K562 (cell line): ENCODE data around the gene PSMB2. TPM values are rescaled to one million over a fixed set of nuclear protein-coding genes. Genes with fewer than 3 reads are reported as not detected.
A peak's percentile ranks its signal among the peaks of the same experiment; 100 is the strongest.

Experiments
- ADNP ChIP-seq: fragments of 200-800 bp; sonication (Bioruptor generic); IDR thresholded peaks from 2 replicates; pipeline ENCODE4 v1.6.1; 2016; ENCODE audit warnings: missing genetic modification characterization, missing compliant biosample characterization
- IRF9 ChIP-seq: fragments of 450-650 bp; IDR thresholded peaks from 2 replicates; pipeline ENCODE4 v1.6.1; 2016; ENCODE audit warnings: missing biosample characterization, missing genetic modification characterization
- KDM4B ChIP-seq, 2 experiments: fragments of 450-650 bp in 1 of 2; sonication (generic) in 1 of 2; IDR thresholded peaks; 2 replicates each; pipeline ENCODE4 v1.6.1; 2016 to 2017; ENCODE audit warnings: borderline replicate concordance in 2 of 2, antibody characterized with exemption in 1 of 2, low read depth in 1 of 2, mild to moderate bottlenecking in 1 of 2
- NFXL1 ChIP-seq: fragments of 450-650 bp; formaldehyde crosslinking; IDR thresholded peaks from 2 replicates; pipeline ENCODE4 v1.4.0; 2021; ENCODE audit warnings: mild to moderate bottlenecking
- REST ChIP-seq, 2 experiments: fragments of 450-650 bp; formaldehyde crosslinking in 1 of 2; IDR thresholded peaks; 2 replicates each; pipeline versions ENCODE4 v1.4.0 to v1.6.1; 2014 to 2020; ENCODE audit warnings: mild to moderate bottlenecking in 2 of 2, borderline replicate concordance in 1 of 2, low read depth in 1 of 2
- SNIP1 ChIP-seq: fragments of 450-650 bp; IDR thresholded peaks from 2 replicates; pipeline ENCODE4 v1.7.1; 2017; ENCODE audit warnings: low read depth, mild to moderate bottlenecking
- THRAP3 ChIP-seq: fragments of 450-650 bp; IDR thresholded peaks from 2 replicates; pipeline ENCODE4 v1.6.1; 2016; ENCODE audit warnings: mild to moderate bottlenecking, inconsistent platforms, borderline replicate concordance
- ZNF584 ChIP-seq: fragments of 200-800 bp; sonication (Bioruptor generic); IDR thresholded peaks from 2 replicates; pipeline ENCODE4 v1.6.1; 2016; ENCODE audit warnings: low read depth, mild to moderate bottlenecking, missing genetic modification characterization, missing compliant biosample characterization
- polyA plus RNA-seq, 8 experiments: library from polyadenylated mRNA; depleted of rRNA in 4 of 8; stranded (reverse) in 5 of 8; unstranded in 3 of 8; fragments of >200 nt; fragmentation: Nextera tagmentation in 2 of 8; fragmentation: Illumina TruSeq in 1 of 8; extraction: Ambion mirVana in 2 of 8; extraction: Trizol in 1 of 8; gene quantifications; 2 replicates each; pipeline versions ENCODE4 v1.2.1 to v1.2.3, GENCODE V29; 2011 to 2014; ENCODE audit warnings: inconsistent platforms in 1 of 8, missing spikeins in 1 of 8
- total RNA-seq, 7 experiments: library from RNA; depleted of rRNA in 6 of 7; stranded (reverse); fragments of >200 nt in 6 of 7; fragmentation: Illumina TruSeq in 2 of 7; extraction: Trizol in 2 of 7; gene quantifications; 2 replicates each; pipeline versions ENCODE4 v1.2.1 to v1.2.3, GENCODE V29; 2011 to 2021; ENCODE audit warnings: low replicate concordance in 1 of 7
- TF ChIP-seq, protein P1 (sequence below), 2 experiments: fragments of 450-650 bp; IDR thresholded peaks; 2 replicates each; pipeline ENCODE4 v1.6.1; 2016; ENCODE audit warnings: mild to moderate bottlenecking in 2 of 2, borderline replicate concordance in 1 of 2, low read depth in 1 of 2, moderate library complexity in 1 of 2

PSMB2 gene
- total and polyA plus RNA-seq, 9 of the 15 experiments (the other 6 are each of a cell fraction or from before 2014, with no cell fraction given): 71.7 to 543 (median 165) TPM

GRCh38 chr1:35637401-35637809 lies 3.9 kb downstream of the PSMB2 start (continued):
- no peak for TF ChIP-seq IRF9 (tag)
- peak; percentile 11; the same call in 1 of the 2 replicates for TF ChIP-seq REST (IDR thresholded peaks at IDR 0.05; ENCODE audit: borderline replicate concordance)
- no peak for TF ChIP-seq REST (CRISPR knock-in tag; IDR thresholded peaks at IDR 0.05; ENCODE audit: low read depth)
- TF ChIP-seq, protein P1, sequence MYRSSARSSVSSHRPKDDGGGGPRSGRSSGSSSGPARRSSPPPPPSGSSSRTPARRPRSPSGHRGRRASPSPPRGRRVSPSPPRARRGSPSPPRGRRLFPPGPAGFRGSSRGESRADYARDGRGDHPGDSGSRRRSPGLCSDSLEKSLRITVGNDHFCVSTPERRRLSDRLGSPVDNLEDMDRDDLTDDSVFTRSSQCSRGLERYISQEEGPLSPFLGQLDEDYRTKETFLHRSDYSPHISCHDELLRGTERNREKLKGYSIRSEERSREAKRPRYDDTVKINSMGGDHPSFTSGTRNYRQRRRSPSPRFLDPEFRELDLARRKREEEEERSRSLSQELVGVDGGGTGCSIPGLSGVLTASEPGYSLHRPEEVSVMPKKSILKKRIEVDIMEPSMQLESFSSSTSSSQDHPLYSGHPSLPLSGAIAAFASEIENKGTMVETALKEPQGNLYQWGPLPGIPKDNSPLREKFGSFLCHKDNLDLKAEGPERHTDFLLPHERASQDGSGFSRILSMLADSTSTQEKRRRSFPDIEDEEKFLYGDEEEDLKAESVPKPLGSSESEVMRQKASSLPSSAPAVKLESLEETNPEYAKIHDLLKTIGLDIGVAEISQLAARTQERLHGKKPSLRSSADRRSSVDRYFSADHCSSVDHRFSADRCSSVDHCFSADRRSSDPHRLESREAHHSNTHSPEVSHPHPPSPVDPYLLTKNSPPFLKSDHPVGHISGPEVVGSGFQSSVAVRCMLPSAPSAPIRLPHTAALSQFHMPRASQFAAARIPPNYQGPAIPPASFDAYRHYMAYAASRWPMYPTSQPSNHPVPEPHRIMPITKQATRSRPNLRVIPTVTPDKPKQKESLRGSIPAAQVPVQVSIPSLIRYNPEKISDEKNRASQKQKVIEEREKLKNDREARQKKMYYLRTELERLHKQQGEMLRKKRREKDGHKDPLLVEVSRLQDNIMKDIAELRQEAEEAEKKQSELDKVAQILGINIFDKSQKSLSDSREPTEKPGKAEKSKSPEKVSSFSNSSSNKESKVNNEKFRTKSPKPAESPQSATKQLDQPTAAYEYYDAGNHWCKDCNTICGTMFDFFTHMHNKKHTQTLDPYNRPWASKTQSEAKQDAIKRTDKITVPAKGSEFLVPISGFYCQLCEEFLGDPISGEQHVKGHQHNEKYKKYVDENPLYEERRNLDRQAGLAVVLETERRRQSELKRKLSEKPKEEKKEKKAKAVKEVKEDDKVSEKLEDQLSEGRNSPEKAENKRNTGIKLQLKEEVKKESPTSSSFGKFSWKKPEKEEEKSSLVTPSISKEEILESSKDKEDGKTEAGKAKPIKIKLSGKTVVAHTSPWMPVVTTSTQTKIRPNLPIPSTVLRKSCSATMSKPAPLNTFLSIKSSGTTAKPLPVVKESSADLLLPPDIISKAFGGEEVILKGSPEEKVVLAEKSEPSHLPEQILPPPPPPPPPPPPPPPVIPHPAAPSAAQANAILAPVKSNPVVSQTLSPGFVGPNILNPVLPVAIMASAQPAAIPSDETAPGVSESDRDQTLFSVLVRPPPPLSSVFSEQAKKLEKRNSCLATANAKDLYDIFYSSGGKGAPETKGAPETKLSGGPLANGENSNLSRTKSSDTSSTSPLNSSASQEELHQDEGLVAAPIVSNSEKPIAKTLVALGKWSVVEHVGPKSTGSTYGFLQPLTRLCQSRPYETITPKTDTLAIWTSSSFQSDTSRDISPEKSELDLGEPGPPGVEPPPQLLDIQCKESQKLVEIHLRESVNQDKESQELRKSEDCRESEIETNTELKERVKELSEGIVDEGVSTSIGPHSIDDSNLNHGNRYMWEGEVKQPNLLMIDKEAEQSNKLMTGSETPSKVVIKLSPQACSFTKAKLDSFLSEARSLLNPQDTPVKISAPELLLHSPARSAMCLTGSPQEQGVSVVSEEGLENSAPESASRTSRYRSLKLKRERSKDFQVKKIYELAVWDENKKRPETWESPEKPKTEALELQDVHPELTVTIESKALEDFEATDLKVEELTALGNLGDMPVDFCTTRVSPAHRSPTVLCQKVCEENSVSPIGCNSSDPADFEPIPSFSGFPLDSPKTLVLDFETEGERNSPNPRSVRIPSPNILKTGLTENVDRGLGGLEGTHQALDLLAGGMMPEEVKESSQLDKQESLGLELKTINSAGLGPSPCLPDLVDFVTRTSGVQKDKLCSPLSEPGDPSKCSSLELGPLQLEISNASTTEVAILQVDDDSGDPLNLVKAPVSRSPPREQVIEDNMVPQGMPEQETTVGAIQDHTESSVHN (IDR thresholded peaks at IDR 0.05; ENCODE audit: borderline replicate concordance in 1 of 2, low read depth in 1 of 2): peak in 1 of 2 experiments; percentile 90; a peak in 2 of 4 replicates
- no peak for TF ChIP-seq THRAP3
- no peak for TF ChIP-seq NFXL1
- no peak for TF ChIP-seq SNIP1
- TF ChIP-seq ADNP (tag): no peak
- TF ChIP-seq KDM4B (IDR thresholded peaks at IDR 0.05; ENCODE audit: borderline replicate concordance in 2 of 2, low read depth in 1 of 2): no peak
- no peak for TF ChIP-seq ZNF584 (CRISPR knock-in tag)
